A673 (cell line): Measurements from ENCODE around the gene SYT17. TPM values are rescaled to one million over a fixed set of nuclear protein-coding genes. Genes with fewer than 3 reads are reported as not detected.

Source experiments
- BruUV-seq: library from RNA; stranded (reverse); fragments of 400-500 nt; replicated peaks from 2 replicates; lab custom pipeline; 2021; lab: Mats Ljungman, UMichigan
- CTCF ChIA-PET: fragments of 300-600 bp; sonication (Branson Sonifier 250); formaldehyde crosslinking; loops from one replicate; lab custom pipeline; 2022; ENCODE audit warnings: antibody characterized with exemption; lab: Charles Lee
- POLR2A ChIA-PET: fragments of 300-600 bp; sonication (Branson Sonifier 250); formaldehyde crosslinking; loops from one replicate; lab custom pipeline; 2022; ENCODE audit warnings: antibody characterized with exemption; ENCODE audit not compliant: low non-redundant PET; lab: Charles Lee
- DNase-seq: peaks from one replicate; pipeline ENCODE4 v3.0.0-alpha.2; 2015; ENCODE audit warnings: low spot score
- H3K27ac ChIP-seq: fragments of 200-600 bp; sonication (generic); 2 replicates; pipeline ENCODE4 v1.5.1; 2016; ENCODE audit warnings: mixed run types, low read depth, mild to moderate bottlenecking, mixed read lengths, antibody characterized with exemption, low read length; ENCODE audit not compliant: poor library complexity, severe bottlenecking
- H3K27me3 ChIP-seq: fragments of 200-600 bp; sonication (generic); replicated peaks from 2 replicates; pipeline ENCODE4 v1.6.1; 2017; ENCODE audit warnings: mixed run types, low read depth, mild to moderate bottlenecking, mixed read lengths, antibody characterized with exemption, low read length; ENCODE audit not compliant: insufficient read depth, poor library complexity
- H3K36me3 ChIP-seq: fragments of 200-600 bp; sonication (generic); 2 replicates; pipeline ENCODE4 v1.6.1; 2016; ENCODE audit warnings: mixed run types, mild to moderate bottlenecking, mixed read lengths, antibody characterized with exemption, low read length; ENCODE audit not compliant: insufficient read depth, poor library complexity, severe bottlenecking
- H3K4me1 ChIP-seq: fragments of 200-600 bp; sonication (generic); 2 replicates; pipeline ENCODE4 v1.6.1; 2017; ENCODE audit warnings: mixed run types, mild to moderate bottlenecking, mixed read lengths, antibody characterized with exemption, low read length; ENCODE audit not compliant: insufficient read depth, poor library complexity, severe bottlenecking
- H3K4me3 ChIP-seq: fragments of 200-600 bp; sonication (generic); 2 replicates; pipeline ENCODE4 v1.5.1; 2016; ENCODE audit warnings: low read depth, mixed run types, mild to moderate bottlenecking, mixed read lengths, low read length; ENCODE audit not compliant: poor library complexity, severe bottlenecking
- H3K9me3 ChIP-seq: fragments of 200-600 bp; sonication (generic); 2 replicates; pipeline ENCODE4 v1.6.1; 2016; ENCODE audit warnings: mixed run types, low read depth, mild to moderate bottlenecking, mixed read lengths, antibody characterized with exemption, low read length; ENCODE audit not compliant: poor library complexity, severe bottlenecking
- CTCF ChIP-seq: fragments of 300-800, 200-600 bp; sonication (generic); conservative IDR thresholded peaks from 2 replicates; pipeline ENCODE4 v1.5.1; 2017; ENCODE audit warnings: low read depth, mild to moderate bottlenecking, antibody characterized with exemption, low read length, moderate library complexity, mixed read lengths
- EZH2 ChIP-seq: fragments of 200-600 bp; sonication (generic); IDR thresholded peaks from 2 replicates; pipeline ENCODE4 v1.6.1; 2017; ENCODE audit warnings: borderline replicate concordance, low read depth, mild to moderate bottlenecking, mixed read lengths, antibody characterized with exemption, low read length; ENCODE audit not compliant: poor library complexity, severe bottlenecking
- intact Hi-C: fragments of 100-400 bp; cut with micrococcal nuclease; formaldehyde crosslinking; loops from one replicate; pipeline ENCODE4 v1.10.0; 2022; ENCODE audit not compliant: unreplicated experiment
- total RNA-seq: library from RNA; stranded (reverse); gene quantifications from 2 replicates; pipeline ENCODE4 v1.2.3, GENCODE V29; 2021

SYT17 gene
- total RNA-seq, 1 experiment from 2014 or later, result 0.24 TPM

DNA sequence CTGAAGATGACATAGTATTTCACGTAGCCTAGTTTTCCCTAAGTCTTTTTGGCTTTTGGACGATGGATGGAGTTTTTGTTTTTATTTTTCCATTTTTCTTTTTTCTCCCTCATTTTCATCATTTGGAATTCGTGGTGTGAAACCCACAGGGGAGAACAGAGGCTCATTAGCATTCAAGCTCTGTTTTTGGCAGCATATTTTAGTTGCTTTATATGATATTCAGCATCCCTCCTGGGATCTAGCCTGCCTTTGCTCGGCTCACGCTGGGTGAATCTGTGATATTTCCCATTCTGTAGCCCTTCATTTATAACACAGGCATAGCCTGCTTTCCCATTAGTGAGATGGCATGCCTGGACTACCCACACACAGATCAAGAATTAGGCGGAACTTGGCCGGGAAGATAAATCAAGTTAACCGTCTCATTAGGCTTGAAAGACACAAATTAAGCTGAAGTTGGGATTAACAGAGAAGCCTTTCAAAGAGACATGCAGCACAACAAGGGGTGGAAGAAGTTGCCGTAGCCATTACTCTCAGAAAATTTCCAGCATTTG is 97.4 kb downstream of the SYT17 start:
- BruUV-seq, result no TSS peak

GRCh38 chr16:19266774-19267173 is 98.7 kb downstream of the SYT17 start:
- Histone ChIP-seq H3K4me1 (no peaks in the 10 kb centered on the region), H3K36me3 (no peaks in the 10 kb centered on the region), H3K9me3 (no peaks in the 10 kb centered on the region), H3K27ac (no peak overlapping the region), H3K27me3 (no peaks in the 10 kb centered on the region), H3K4me3 (no peak overlapping the region)
- ChIA-PET POLR2A (no interaction called here), CTCF (no interaction called here)
- no TSS peak for BruUV-seq
- no peak for DNase-seq
- TF ChIP-seq CTCF (no peak), EZH2 (no peak)
- intact Hi-C loops, result no loop called here

More for the DNA sequence above, 97.4 kb downstream of the SYT17 start:
- peak; percentile 61 for DNase-seq
- H3K9me3 ChIP-seq, result no peaks in the 10 kb centered on the region
- CTCF ChIA-PET, result no interaction called here
- POLR2A ChIA-PET, result no interaction called here
- H3K4me1 ChIP-seq, result no peaks in the 10 kb centered on the region
- H3K4me3 ChIP-seq, result no peak overlapping the region
- TF ChIP-seq EZH2 (no peak), CTCF (no peak)
- H3K27ac ChIP-seq, result no peak overlapping the region
- peaks cover 3% of the 10 kb centered on the region for H3K27me3 ChIP-seq
- intact Hi-C loops, result no loop called here
- no peaks in the 10 kb centered on the region for H3K36me3 ChIP-seq

- Histone ChIP-seq H3K4me3 (no peak overlapping the region), H3K27me3 (no peaks in the 10 kb centered on the region), H3K9me3 (no peaks in the 10 kb centered on the region), H3K4me1 (no peaks in the 10 kb centered on the region), H3K27ac (no peak overlapping the region), H3K36me3 (no peaks in the 10 kb centered on the region)
- intact Hi-C loops, result no loop called here
- BruUV-seq, result no TSS peak
- no peak for DNase-seq
- no peak for TF ChIP-seq CTCF
- TF ChIP-seq EZH2, result no peak
- ChIA-PET POLR2A (no interaction called here), CTCF (no interaction called here)
These were observed 101.1 kb downstream of the SYT17 start for GRCh38 chr16:19269098-19269497.
